ENCODE measurements around the gene AGR3.

AGR3 gene

GRCh38 chr7:16846601-16847165 is 35.1 kb downstream of the AGR3 start:
- DNase-seq (ENCODE audit: extremely low spot score) = no peak
- ChIA-PET POLR2A (no interaction called here), CTCF (interaction anchor here (1.1 to 2.7 kb wide), 2 partner anchors 8 to 16 kb away, joined by 3 to 7 read pairs; no protein-coding TSS in a partner anchor)
- TF ChIP-seq, protein P1, sequence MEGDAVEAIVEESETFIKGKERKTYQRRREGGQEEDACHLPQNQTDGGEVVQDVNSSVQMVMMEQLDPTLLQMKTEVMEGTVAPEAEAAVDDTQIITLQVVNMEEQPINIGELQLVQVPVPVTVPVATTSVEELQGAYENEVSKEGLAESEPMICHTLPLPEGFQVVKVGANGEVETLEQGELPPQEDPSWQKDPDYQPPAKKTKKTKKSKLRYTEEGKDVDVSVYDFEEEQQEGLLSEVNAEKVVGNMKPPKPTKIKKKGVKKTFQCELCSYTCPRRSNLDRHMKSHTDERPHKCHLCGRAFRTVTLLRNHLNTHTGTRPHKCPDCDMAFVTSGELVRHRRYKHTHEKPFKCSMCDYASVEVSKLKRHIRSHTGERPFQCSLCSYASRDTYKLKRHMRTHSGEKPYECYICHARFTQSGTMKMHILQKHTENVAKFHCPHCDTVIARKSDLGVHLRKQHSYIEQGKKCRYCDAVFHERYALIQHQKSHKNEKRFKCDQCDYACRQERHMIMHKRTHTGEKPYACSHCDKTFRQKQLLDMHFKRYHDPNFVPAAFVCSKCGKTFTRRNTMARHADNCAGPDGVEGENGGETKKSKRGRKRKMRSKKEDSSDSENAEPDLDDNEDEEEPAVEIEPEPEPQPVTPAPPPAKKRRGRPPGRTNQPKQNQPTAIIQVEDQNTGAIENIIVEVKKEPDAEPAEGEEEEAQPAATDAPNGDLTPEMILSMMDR (IDR thresholded peaks at IDR 0.05; ENCODE audit: control extremely low read depth, extremely low read depth, low read depth, missing control alignments) = no peak

GRCh38 chr7:16845746-16846145 is 36.0 kb downstream of the AGR3 start:
- TF ChIP-seq, protein P1 (IDR thresholded peaks at IDR 0.05; ENCODE audit: control extremely low read depth, extremely low read depth, low read depth, missing control alignments) = no peak
- no peak for DNase-seq (ENCODE audit: extremely low spot score)
- ChIA-PET CTCF (no interaction called here), POLR2A (no interaction called here)

GRCh38 chr7:16841681-16842080 is 40.1 kb downstream of the AGR3 start:
- TF ChIP-seq, protein P1 (IDR thresholded peaks at IDR 0.05; ENCODE audit: control extremely low read depth, extremely low read depth, low read depth, missing control alignments) = no peak
- ChIA-PET POLR2A (no interaction called here), CTCF (interaction anchor here (1.2 kb wide), 1 partner anchor 11 kb away, joined by 6 read pairs; no protein-coding TSS in a partner anchor)
- no peak for DNase-seq (ENCODE audit: extremely low spot score)

DNA sequence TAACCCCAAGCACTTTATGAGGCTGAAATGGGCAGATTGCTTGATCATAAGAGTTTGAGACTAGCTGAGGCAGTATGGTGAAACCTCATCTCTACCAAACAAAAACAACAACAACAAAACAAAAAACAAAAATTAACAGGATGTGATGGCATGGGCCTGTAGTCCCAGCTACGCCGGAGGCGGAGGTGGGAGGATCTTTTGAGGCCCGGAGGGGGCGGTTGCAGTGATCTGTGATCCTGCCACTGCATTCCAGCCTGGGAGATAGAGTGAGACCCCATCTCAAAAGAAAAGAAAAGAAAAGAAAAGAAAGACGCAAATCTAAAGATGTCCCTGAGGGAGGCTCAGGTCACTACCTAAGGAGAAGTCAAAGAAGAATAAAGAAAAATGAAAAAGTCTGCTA is 41.7 kb downstream of the AGR3 start:
- TF ChIP-seq, protein P1 (IDR thresholded peaks at IDR 0.05; ENCODE audit: control extremely low read depth, extremely low read depth, low read depth, missing control alignments) = no peak
- POLR2A ChIA-PET = no interaction called here
- DNase-seq (ENCODE audit: extremely low spot score) = no peak
- CTCF ChIA-PET = interaction anchor here (1.0 kb wide), 2 partner anchors 12 to 70 kb away, joined by 3 to 4 read pairs; no protein-coding TSS in a partner anchor

DNA sequence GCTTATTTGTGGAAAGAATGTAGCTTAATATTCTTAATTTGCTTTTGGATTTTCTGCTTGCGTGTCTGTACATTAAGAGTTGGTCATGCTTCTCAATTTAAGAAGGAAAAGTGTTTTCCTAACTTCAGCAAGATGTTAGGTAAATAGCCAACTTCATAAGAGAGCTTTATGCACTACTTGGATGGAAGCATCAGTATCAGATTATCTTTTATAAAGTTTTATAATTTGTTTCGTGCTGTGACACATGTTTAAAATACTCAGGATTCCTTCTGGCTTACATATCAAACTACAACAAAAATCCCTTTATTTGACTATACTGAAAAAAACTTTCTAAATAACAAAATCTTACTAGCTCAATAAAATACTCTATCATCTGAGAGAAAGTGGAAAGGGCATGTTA is 42.1 kb downstream of the AGR3 start:
- ChIA-PET POLR2A (no interaction called here), CTCF (interaction anchor here (0.9 to 2.1 kb wide), 5 partner anchors 8 to 70 kb away, joined by 3 to 7 read pairs (median 4); no protein-coding TSS in a partner anchor)
- DNase-seq (ENCODE audit: extremely low spot score) = no peak
- TF ChIP-seq, protein P1 (IDR thresholded peaks at IDR 0.05; ENCODE audit: control extremely low read depth, extremely low read depth, low read depth, missing control alignments) = no peak

- TF ChIP-seq, protein P1 (IDR thresholded peaks at IDR 0.05; ENCODE audit: control extremely low read depth, extremely low read depth, low read depth, missing control alignments) = no peak
- ChIA-PET POLR2A (no interaction called here), CTCF (interaction anchor here (0.9 to 2.1 kb wide), 5 partner anchors 9 to 71 kb away, joined by 3 to 7 read pairs (median 4); no protein-coding TSS in a partner anchor)
- no peak for DNase-seq (ENCODE audit: extremely low spot score)
These were observed 42.9 kb downstream of the AGR3 start for GRCh38 chr7:16838891-16839290.
